Measurements from ENCODE around the gene SYNCRIP. TPM values are rescaled to one million over a fixed set of nuclear protein-coding genes. Genes with fewer than 3 reads are reported as not detected.

Gene SYNCRIP
- total and polyA plus RNA-seq, 2 of the 13 experiments (the other 11 are each of a cell fraction or from before 2014, with no cell fraction given), result 8.1 to 112 TPM

DNA sequence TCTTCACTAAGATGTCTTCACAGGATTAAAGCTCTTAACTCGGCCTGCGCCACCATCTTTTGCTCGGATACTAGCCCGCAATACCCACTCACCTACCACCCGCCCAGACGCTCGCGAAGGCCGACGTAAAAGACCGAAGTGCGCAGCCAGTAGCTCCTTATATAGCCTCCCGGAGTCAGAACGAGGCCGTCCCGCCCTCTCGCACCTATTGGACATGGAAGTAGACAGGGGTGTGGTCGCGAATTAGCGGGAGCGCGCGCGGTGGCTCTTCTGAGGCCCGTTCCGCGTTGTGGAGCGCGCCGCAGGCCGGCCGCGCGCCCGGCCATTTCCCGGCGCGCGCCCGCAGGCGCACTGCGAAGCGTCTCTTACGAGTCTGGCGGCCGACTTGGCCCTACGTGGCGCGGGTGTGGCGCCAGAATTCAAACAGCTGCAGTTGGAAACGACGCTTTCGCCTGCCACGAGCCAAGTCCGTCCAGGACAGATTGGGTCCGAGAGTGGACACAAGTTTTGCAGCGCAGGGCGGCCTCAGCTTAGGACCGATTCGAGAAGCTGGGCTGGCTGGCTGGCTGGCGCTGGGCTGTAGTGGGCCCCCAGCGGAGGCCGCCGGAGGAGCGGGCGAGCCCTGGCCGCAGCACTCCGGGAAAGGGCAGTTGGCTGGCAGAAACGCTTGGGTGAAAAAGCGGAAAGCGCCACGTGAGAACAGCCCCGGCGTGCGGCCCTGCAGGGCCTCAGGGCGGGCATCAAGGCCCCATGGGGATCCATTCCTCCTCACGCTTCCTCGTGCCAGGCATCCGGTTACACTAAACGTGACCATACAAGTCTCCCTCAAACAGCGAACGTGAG is 36.1 kb upstream of the SYNCRIP start (continued):
- TF ChIP-seq HNF4A (CRISPR knock-in tag; IDR thresholded peaks at IDR 0.05) (peak; percentile 60), MIXL1 (CRISPR knock-in tag; IDR thresholded peaks at IDR 0.05) (peak; percentile 61), CBX5 (CRISPR knock-in tag; IDR thresholded peaks at IDR 0.05; ENCODE audit: borderline replicate concordance) (peak; percentile 32; the same call in 1 of the 2 replicates), SYNCRIP (IDR thresholded peaks at IDR 0.05; ENCODE audit: insufficient read depth, low read depth, low read length) (no peak), ZNF235 (CRISPR knock-in tag; IDR thresholded peaks at IDR 0.05; ENCODE audit: borderline replicate concordance) (no peak), ZBTB3 (CRISPR knock-in tag; IDR thresholded peaks at IDR 0.05; ENCODE audit: borderline replicate concordance, low read depth) (peak; percentile 89), ZBTB1 (CRISPR knock-in tag; IDR thresholded peaks at IDR 0.05; ENCODE audit: borderline replicate concordance) (no peak), PAWR (CRISPR knock-in tag; IDR thresholded peaks at IDR 0.05; ENCODE audit: borderline replicate concordance) (0 out of 2 replicates have a peak, but pooled peaks have one; percentile 68), BORCS8-MEF2B (CRISPR knock-in tag; IDR thresholded peaks at IDR 0.05) (peak; percentile 95), HDAC2 (CRISPR knock-in tag; IDR thresholded peaks at IDR 0.05) (peak; percentile 58; the same call in 1 of the 2 replicates), REPIN1 (CRISPR knock-in tag; IDR thresholded peaks at IDR 0.05; ENCODE audit: borderline replicate concordance, low read depth) (peak; percentile 79; the same call in 1 of the 2 replicates)
- TF ChIP-seq, protein P1, sequence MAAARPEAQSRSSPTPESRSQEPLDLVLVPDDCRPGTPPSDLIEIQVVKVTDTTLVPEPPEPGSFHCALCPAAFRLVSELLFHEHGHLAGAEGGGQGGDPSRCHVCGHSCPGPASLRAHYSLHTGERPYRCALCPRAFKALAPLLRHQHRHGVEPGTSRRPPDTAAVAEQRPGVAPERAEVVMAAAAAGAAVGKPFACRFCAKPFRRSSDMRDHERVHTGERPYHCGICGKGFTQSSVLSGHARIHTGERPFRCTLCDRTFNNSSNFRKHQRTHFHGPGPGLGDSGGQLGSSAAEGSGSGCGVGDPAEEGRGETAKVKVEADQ (CRISPR knock-in tag; IDR thresholded peaks at IDR 0.05; ENCODE audit: borderline replicate concordance), result peak; percentile 55
- TF ChIP-seq, protein P2, sequence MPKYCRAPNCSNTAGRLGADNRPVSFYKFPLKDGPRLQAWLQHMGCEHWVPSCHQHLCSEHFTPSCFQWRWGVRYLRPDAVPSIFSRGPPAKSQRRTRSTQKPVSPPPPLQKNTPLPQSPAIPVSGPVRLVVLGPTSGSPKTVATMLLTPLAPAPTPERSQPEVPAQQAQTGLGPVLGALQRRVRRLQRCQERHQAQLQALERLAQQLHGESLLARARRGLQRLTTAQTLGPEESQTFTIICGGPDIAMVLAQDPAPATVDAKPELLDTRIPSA (CRISPR knock-in tag; IDR thresholded peaks at IDR 0.05; ENCODE audit: borderline replicate concordance), result peak; percentile 31; the same call in 1 of the 2 replicates
- TF ChIP-seq, protein P3, sequence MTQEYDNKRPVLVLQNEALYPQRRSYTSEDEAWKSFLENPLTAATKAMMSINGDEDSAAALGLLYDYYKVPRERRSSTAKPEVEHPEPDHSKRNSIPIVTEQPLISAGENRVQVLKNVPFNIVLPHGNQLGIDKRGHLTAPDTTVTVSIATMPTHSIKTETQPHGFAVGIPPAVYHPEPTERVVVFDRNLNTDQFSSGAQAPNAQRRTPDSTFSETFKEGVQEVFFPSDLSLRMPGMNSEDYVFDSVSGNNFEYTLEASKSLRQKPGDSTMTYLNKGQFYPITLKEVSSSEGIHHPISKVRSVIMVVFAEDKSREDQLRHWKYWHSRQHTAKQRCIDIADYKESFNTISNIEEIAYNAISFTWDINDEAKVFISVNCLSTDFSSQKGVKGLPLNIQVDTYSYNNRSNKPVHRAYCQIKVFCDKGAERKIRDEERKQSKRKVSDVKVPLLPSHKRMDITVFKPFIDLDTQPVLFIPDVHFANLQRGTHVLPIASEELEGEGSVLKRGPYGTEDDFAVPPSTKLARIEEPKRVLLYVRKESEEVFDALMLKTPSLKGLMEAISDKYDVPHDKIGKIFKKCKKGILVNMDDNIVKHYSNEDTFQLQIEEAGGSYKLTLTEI (CRISPR knock-in tag; conservative IDR thresholded peaks at IDR 0.05), result no peak; the same call in 1 of the 2 replicates
- TF ChIP-seq, protein P4, sequence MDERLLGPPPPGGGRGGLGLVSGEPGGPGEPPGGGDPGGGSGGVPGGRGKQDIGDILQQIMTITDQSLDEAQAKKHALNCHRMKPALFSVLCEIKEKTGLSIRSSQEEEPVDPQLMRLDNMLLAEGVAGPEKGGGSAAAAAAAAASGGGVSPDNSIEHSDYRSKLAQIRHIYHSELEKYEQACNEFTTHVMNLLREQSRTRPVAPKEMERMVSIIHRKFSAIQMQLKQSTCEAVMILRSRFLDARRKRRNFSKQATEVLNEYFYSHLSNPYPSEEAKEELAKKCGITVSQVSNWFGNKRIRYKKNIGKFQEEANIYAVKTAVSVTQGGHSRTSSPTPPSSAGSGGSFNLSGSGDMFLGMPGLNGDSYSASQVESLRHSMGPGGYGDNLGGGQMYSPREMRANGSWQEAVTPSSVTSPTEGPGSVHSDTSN (CRISPR knock-in tag; IDR thresholded peaks at IDR 0.05), result no peak
- TF ChIP-seq, protein P5, sequence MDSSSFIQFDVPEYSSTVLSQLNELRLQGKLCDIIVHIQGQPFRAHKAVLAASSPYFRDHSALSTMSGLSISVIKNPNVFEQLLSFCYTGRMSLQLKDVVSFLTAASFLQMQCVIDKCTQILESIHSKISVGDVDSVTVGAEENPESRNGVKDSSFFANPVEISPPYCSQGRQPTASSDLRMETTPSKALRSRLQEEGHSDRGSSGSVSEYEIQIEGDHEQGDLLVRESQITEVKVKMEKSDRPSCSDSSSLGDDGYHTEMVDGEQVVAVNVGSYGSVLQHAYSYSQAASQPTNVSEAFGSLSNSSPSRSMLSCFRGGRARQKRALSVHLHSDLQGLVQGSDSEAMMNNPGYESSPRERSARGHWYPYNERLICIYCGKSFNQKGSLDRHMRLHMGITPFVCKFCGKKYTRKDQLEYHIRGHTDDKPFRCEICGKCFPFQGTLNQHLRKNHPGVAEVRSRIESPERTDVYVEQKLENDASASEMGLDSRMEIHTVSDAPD (CRISPR knock-in tag; IDR thresholded peaks at IDR 0.05), result peak; percentile 88
- TF ChIP-seq, protein P6, sequence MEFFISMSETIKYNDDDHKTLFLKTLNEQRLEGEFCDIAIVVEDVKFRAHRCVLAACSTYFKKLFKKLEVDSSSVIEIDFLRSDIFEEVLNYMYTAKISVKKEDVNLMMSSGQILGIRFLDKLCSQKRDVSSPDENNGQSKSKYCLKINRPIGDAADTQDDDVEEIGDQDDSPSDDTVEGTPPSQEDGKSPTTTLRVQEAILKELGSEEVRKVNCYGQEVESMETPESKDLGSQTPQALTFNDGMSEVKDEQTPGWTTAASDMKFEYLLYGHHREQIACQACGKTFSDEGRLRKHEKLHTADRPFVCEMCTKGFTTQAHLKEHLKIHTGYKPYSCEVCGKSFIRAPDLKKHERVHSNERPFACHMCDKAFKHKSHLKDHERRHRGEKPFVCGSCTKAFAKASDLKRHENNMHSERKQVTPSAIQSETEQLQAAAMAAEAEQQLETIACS (CRISPR knock-in tag; IDR thresholded peaks at IDR 0.05), result peak; percentile 99
- TF ChIP-seq, protein P7, sequence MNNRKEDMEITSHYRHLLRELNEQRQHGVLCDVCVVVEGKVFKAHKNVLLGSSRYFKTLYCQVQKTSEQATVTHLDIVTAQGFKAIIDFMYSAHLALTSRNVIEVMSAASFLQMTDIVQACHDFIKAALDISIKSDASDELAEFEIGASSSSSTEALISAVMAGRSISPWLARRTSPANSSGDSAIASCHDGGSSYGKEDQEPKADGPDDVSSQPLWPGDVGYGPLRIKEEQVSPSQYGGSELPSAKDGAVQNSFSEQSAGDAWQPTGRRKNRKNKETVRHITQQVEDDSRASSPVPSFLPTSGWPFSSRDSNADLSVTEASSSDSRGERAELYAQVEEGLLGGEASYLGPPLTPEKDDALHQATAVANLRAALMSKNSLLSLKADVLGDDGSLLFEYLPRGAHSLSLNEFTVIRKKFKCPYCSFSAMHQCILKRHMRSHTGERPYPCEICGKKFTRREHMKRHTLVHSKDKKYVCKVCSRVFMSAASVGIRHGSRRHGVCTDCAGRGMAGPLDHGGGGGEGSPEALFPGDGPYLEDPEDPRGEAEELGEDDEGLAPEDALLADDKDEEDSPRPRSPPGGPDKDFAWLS (CRISPR knock-in tag; IDR thresholded peaks at IDR 0.05; ENCODE audit: borderline replicate concordance), result peak; percentile 83; the same call in 1 of the 2 replicates

All from HepG2 (cell line).